ENCODE data around the gene SVOP.

Gene SVOP

GRCh38 chr12:108980831-108981618 lies 39.8 kb downstream of the SVOP start:
- DNase-seq (ENCODE audit: extremely low read depth in 1 of 2, low read depth in 1 of 2): no peak

DNA sequence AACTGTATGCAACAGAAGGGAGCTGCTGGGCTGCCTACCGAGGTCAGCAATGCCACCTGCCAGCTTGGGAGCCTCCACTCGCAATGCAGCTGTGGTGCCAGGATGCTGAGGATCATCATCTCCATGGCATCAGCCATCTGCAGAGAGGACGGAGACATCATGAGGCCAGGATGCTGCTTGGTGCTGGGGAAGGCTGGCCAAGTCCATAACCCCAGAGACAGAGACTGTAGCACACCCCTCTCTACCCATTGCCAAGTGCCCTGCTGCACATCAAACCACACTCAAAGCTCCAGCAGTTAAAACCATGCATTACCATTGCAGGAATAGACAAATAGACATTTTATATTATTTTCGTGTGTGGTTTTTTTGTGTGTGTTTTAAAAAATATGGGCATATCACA lies 43.5 kb downstream of the SVOP start:
- no peak for DNase-seq (ENCODE audit: extremely low read depth in 1 of 2, low read depth in 1 of 2)

- no peak for DNase-seq (ENCODE audit: extremely low read depth in 1 of 2, low read depth in 1 of 2)
Measured at GRCh38 chr12:108975024-108975593, 45.8 kb downstream of the SVOP start.

DNA sequence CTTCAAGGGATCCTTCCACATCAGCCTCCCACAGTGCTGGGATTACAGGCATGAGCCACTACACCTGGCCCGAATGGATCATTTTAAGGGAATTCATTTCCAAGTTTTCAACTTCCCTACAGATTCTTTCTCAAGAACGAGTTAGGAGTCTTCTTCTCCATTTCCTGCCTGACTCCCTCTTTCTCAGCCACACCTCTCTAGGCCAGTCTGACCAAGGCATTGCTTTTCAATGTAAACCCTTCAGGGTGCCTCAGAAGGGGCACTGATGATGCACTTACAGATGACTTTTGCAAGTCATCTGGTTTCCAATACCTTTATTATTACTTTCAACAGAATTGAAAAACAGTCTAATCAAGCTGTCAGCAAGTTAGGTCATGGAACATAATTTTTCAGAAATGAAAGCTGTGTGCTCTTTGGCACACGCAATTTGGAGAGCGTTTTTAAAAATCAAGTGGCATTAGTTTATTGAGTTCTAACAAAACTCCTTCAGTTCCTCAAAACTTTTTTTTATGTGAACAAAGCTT lies 47.2 kb downstream of the SVOP start:
- no peak for DNase-seq (ENCODE audit: extremely low read depth in 1 of 2, low read depth in 1 of 2)

DNA sequence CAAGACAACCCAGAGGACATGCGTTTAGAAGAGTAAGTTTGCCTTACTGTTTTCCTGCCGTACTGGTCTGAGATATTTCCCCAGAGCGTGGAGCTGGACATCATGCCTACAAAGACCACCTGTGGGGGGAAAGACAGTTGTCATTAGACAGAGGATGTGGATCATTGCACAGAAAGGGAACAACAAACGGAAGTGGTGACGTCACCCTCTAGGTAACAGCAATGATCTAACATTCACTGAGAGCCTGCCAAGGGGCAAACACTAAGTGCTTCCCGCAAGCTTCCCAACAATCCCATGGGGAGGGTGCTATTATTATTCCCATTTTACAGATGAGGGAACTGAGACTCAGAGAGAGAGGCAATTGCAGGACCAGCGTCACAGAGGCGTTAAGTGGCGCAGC lies 48.5 kb downstream of the SVOP start:
- DNase-seq (ENCODE audit: extremely low read depth in 1 of 2, low read depth in 1 of 2): no peak

DNA sequence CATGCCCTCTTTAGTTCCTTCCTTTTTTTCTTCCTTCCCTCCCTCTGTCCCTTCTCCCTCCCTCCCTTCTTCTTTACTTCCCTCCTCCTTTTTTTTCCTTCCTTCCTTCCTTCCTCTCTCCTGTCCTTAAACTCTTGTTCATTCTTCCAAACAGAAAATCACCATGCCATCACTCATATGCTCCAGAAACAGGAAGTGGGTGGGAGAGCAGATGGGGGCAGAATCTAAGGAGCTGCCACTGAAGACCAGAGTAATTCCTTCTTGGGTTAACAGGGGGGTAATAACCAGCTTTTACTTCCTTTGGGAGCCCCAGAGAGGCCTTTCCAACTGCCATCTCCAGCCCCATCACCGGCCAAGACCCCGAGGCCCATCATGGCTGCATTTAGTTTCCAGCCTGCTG lies 51.2 kb downstream of the SVOP start:
- DNase-seq (ENCODE audit: extremely low read depth in 1 of 2, low read depth in 1 of 2): no peak

DNA sequence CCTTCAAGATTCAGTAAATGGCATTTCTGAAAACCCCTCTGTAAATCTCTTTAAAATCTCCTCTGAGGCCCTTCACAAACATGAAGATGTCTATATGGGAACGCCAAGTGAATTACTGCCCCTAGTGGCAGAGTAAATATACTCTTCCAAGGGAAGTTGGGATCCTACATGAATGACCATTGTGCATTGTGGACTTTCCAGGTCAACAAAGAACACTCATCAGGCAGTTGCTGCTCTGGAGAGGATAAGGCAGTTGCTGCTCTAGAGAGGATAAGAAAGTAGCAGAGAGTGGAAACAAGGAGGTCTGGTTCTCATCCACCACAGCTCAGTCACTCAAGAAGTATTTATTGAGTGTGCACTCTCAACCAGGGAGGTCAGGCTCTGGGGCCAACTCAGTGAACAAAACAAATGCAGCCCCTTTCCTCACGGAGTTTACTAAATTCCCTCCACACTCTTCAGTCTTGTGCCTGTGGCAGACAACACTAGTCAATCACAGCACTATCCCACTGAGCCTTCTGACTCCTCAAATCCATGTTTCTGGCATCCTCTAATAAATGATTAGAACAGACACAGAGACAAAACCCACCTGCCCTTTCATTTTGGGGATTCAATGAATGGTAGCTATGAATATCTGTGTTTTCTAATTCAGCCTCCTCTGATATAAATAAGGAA lies 52.9 kb downstream of the SVOP start:
- no peak for DNase-seq (ENCODE audit: extremely low read depth in 1 of 2, low read depth in 1 of 2)

DNA sequence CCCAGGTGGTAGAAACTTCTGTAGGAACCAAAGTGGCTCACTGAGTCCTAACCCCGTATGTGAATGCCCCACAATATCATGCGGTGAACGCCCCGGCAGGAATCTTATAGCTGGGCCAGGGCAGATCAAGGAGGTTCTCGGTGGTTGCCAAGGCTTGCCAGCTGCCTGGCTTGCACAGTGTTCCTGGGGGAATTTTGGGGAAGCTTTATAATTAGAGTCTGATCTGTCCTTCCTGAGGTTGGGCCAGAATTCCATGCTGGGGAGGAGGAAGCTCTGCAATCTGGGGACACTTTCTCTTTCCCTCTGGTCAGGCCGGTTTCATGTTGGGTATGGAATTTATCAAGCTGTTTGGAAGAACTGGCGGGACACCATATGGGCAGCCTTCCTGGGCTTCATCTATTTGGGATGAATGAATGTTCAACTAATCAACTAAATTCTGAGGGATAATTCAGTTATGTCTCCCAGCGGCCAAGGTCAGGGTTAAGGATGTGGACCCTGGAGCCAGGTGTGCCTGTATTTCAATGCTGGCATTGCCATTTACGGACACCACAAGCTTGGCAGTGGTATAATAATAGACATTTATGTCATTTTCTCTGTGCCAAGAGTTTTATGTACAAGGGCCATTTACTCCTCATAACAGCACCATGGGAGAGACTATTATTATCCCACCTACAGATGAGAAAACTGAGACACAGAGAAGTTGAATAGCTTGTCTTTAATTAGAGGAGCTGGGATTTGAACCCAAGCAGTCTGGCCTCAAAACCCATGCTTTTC lies 54.3 kb downstream of the SVOP start:
- no peak for DNase-seq (ENCODE audit: extremely low read depth in 1 of 2, low read depth in 1 of 2)

DNA sequence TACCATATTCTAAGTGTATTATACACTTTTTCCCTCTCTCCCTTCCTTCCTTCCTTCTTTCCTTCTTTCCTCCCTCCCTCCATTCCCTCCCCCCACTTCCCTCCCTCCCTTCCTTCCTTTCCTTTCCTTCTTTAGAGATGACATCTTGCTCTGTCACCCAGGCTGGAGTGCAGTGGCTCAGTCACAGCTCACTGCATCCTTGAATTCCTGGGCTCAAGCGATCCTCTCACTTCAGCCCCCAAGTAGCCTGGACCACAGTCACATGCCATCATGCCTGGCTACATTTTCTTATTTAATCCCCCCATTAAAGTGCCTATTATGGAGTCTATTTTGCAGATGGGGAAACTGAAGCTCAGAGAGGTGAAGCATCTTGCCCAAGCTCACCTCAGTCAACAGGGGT lies 55.0 kb downstream of the SVOP start:
- no peak for DNase-seq (ENCODE audit: extremely low read depth in 1 of 2, low read depth in 1 of 2)

- DNase-seq (ENCODE audit: extremely low read depth in 1 of 2, low read depth in 1 of 2): no peak
Measured at GRCh38 chr12:108964371-108965352, 56.2 kb downstream of the SVOP start.

DNA sequence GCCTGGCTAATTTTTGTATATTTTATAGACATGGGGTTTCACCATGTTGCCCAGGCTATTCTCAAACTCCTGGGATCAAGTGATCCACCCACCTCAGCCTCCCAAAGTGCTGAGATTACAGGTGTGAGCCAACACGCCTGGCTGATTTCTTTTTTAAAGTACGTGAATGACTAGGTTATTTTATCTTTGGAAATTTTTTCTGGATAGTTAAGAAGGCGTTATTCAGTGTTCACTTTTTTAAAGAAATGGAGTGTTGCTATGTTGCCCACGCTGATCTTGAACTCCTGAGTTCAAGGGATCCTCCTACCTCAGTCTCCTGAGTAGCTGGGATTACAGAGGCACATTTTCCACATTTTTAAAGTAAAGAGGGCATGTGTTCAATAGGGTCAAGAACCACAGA lies 58.6 kb downstream of the SVOP start:
- no peak for DNase-seq (ENCODE audit: extremely low read depth in 1 of 2, low read depth in 1 of 2)

DNA sequence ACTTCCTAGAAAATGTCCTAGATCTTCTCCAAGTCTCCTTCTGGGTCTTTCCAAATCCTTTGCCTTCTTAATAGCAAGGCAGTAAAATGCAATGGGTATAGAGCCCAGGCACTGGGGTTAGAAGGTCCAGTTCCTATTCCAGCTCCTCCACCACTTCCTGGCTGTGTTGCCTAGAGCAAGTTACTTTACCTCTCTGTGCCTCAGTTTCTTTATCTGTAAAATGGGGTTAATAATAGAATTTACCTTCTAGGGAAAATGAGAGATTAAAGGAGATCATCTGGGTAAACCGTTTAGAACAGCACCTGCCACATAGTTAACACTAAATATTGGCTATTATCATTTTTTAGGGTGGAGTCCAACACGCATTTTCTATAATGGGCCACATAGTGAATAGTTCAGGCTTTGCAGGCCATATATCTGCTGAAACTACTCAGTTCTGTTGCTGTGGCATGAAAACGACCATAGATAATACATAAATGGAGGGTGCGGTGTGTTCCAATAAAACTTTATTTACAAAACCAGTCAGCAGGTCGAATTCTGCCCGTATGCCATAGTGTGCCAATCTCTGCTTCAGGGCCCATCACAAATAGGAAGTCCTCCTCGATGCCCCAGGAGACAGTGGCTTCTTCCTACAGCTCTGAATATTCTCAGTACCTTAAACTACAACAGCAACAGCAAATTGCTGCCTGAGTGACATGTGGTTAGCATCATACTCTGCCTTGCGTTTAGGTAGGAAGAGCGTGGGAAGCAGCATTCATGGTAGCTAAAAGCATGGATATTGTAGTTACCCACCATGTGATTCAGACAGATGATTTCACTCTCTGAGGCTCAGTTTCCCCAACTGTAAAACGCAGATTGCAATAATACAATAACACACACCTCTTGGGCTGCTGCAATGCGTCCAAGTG lies 60.9 kb downstream of the SVOP start:
- DNase-seq (ENCODE audit: extremely low read depth in 1 of 2, low read depth in 1 of 2): no peak

DNA sequence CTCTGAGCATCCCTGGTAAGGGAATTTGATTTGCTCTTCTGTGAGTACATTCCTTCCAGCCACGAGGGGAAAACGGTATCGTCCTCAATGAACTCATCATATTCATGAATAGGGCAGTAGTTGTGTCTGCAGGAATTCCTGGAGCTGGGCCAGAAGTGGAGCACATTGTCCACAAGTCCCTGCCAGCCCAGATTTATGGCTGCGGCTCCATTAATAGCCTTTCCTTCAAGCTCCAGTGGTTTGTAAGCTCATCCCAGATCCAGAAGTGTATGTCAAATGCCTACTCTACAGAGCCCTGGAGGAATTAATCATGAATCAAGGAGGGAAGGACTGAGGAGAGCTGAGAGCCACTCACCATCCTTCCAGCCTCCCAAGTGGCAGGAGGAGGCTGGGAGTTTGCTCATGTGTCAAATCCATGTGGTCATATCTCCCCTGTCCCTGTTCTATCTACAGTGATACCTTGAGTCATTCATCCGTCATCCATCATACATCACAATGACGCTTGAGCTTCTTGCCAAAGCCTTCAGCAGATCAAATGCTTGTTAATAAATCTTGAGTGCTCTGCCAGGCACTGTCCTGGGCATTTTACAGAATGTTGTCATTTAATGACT lies 65.5 kb downstream of the SVOP start:
- DNase-seq (ENCODE audit: extremely low read depth in 1 of 2, low read depth in 1 of 2): no peak

DNA sequence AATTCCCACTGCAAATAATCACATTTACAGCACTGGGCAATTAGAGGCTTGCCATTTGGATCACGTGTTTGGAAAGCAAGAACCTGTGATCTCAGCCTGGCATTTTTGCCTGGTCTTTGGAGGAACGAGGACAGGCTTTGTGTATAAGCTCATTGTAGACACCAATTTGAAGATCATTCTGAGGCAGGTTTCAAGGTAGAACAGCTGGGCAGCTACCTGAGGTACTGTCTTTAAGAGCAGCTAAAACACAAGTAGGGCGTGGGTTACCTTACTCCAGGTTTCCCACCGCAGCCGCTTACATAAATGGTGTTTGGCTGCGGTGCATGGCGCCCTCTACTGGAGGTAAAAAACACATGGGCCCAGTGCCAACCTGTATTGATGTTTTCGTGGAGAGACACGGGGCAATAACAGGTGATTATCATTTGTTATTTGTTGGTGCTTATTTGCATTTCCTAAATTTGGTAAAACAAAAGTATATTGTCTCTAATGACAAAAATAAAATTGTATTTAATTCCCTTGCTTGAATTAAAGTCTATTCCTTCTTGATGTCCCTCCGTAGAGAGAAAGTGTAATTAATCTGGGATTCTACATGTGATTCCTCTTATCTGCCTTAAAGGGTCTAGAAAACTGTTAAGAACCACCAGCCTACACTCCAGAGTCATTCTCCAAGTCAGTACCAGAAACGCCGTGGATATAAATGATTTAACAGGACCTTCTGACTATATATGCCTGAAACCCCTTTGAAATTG lies 69.7 kb downstream of the SVOP start:
- peak; percentile 27 to 47 for DNase-seq (ENCODE audit: extremely low read depth in 1 of 2, low read depth in 1 of 2)

- DNase-seq (ENCODE audit: extremely low read depth in 1 of 2, low read depth in 1 of 2): no peak
Measured at GRCh38 chr12:108949976-108950375, 70.9 kb downstream of the SVOP start.

DNA sequence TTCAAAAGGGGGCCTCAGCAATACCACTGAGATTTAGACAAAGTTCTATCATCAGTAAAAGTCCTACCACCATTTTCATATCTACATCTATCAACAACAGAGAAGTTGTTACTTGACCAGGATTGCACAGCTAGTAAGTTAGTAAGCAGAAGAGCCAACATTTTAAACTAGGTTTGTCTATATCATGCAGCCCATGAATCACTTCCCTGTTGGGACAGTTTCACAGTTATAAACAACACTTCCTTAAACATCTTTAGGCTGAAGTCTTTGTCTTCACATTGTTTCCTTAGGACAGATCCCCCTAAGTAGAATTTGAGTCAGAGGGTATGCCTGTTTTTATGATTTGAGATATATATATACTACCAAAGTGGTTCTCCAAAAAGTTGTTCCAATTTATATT lies 72.5 kb downstream of the SVOP start:
- no peak for DNase-seq (ENCODE audit: extremely low read depth in 1 of 2, low read depth in 1 of 2)

- DNase-seq (ENCODE audit: extremely low read depth in 1 of 2, low read depth in 1 of 2): no peak
Measured at GRCh38 chr12:108947097-108947496, 73.8 kb downstream of the SVOP start.

- DNase-seq (ENCODE audit: extremely low read depth in 1 of 2, low read depth in 1 of 2): no peak
Measured at GRCh38 chr12:108940138-108940537, 80.7 kb downstream of the SVOP start.
